NCI-H2171 (cell line): Measurements from ENCODE around the gene TFF2.

ENCODE experiments used
- DNase-seq: peaks from one replicate; lab custom pipeline; 2025; lab: John Stamatoyannopoulos, UW

TFF2 gene

DNA sequence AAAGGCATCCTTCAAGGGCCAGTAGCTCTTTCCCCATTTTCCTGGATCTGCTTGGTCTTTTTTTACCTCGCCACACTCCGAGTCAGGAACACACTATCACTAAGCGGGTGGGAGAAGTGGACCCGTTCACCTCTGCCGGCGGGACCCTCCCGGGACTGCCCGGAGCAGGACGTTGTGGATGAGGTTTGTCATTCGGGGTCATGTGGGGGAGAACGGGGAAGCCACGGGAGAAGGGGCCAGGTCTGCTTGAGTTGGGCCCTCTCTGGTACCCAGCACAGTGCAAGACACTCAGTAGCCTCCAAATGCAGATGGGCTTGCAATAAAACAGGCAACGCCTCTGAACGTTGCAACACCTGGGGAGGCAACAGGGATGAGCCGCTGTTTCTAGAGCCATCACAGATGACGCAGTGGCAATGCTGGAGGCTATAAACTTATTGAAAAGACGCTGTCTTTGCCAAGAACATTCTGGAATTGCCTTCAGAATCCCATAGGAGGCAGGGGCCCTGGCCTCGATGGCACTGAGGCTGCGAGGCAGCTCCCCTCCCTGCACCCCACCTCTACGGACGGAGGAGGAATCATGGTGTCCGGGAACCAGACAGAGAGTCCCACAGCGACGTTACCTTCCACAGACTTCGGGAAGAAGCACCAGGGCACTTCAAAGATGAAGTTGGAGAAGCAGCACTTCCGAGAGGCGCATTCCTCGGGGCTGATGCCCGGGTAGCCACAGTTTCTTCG is 3.8 kb downstream of the TFF2 start:
- no peak for DNase-seq

DNA sequence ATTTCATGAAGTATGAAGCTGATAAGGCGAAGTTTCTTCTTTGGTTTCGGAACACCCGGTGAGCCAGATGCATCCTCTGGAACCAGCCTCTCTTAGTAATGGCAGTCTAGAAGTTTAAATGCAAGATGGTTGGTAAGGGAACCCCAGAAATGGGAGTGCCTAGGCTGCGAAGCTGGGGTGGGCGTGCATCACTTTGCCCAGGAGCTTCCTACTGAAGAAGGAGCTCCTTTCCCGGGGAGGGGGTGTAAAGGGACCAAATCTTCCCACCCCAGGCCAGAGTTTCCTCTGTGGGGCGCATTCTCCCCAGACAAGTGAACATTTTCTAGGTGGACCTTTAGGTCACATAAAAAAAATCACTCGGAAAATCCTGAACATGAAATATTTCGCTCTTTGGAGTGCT is 4.4 kb downstream of the TFF2 start:
- DNase-seq = no peak

DNA sequence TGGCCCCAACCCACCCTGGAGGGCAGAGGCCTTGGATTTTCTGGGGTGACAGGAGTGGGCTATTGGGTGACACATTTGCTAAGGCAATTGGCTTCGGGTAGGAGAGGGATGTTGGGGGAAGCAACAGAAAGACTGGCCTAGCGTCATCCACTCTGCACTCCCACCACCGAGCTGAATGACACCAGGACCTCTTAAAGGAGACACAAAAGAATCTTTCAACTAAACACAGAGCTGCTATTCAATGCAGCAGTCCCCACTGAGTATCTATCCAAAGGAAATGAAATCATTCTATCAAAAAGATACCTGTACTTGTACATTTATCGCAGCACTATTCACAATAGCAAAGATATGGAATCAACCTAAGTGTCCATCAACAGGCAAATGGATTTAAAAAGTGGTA is 6.2 kb downstream of the TFF2 start:
- no peak for DNase-seq

DNA sequence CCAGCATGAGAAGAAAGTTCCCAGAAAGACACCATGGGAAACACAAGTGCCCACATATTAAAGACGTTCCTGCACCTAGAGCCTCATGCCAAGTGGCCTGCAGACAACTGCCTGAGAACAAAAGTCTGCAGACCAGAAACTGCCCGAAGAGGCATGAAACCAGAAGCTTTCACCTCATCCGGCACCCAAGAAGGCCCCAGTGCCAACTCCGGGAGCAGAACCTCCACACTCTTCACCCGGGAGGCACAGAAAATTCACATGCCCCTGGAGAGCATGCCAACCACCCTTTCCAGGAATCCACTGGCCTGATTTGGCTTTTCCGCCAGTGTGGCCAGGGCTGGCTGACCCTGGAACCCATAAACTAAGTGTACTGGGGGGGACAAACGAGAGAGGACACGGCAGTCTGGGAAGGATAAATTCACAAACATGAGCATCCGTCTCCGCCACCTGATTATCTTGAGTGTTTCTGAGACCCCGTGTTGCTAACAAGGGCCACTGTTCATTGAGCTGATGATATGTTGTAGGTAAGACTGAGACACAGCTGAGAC is 6.8 kb downstream of the TFF2 start:
- DNase-seq = no peak

DNA sequence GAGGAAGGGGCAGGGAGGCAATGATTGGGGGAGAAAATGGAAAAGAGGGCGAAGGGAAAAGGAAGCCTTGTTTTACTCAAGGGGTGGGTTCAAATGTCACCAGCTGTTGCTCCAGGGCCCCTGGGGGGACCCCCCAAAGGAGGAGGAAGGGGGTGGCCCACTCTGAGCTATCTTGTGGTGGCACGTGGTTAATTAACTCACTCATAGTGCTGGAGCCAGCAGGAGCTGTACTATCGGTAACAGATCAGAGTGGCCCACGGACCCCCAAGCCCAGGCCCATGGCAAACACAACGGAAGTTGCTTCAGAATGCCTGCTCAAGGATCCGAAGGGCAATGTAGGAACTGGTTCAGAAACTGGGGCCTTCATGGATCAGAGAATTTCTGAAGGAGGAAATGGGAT is 7.2 kb downstream of the TFF2 start:
- no peak for DNase-seq

DNA sequence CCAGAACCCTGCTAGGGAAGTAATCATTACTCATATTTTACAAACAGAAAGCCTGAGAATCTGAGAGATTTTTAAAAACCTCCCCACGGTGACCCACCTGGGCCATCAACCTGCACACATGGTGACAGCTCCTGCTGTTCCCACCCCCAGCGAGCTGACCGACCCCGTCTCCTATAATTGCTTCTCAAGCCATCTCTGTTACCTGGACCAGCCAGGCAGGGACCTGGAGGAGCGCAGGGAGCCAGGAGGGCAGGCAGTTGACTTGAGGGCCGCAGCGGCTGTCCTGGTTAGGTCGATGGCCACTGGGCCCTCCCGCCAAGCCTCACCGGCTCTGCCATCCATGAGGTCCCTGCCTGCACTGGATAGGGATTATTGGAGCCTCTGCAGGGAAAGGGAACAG is 7.7 kb downstream of the TFF2 start:
- no peak for DNase-seq

DNA sequence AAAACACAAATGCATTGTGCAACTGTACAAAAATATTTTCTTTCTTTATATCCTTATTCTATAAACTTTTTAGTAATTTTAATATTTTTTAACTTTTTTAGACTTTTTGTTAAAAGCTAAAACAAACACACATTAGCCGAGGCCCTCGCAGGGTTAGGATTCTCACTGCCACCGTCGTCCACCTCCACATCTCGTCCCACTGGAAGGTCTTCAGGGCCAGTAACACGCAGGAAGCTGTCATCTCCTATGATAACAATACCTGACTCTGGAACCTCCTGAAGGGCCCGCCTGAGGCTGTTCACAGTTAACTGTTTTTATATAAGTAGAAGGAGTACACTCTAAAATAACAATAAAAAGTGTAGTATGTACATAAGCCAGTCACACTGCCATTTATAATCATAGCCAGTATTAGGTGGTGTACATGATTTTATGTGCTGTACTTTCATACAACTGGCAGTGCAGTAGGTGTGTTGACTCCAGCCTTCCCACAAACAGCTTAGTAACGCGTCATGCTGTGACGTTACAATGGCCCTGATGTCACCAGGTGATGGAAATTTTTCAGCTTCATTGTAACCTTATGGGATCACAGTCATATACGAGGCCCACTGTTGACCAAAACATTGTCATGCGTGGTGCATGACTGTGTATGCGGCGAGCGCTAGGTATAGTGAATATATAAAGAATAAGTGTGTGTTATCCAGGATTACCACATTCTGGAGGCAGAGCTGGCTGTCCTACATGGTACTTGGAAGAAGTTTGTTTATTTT is 8.8 kb downstream of the TFF2 start:
- DNase-seq = no peak

DNA sequence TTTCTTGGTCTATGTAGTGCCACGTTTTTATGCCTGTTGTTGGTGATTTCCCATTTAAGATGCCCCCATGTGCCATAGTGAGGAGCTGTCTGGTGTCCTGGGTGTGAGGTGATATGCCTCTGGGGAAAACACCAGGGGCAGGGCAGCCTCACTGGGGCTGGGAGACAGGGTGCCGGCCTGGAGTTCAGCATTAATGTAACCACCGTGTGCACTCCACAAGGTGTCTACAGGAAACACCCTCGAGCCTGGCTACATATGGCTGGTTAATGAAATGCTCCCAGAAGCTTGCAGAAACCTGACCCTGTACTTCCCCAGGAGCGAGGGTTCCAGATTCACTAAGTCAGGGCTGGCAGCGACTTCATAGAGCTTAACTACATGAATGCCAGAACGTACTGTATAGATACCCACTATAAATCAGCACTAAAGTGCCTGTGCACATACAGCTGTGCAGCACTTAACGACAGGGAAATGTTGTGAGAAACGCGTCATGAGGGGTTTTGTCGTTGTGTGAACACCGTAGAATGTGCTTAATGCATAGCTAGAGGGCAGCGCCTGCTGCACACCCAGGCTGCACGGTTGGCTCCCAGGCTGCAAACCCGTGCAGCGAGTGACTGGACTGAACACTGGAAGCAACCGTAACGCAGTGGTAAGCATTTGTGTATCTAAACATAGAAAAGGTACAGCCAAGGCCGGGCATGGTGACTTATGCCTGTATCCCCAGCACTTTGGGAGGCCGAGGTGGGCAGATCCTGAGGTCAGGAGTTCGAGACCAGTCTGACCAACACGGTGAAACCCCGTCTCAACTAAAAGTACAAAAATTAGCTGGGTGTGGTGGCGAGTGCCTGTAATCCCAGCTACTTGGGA is 10.4 kb downstream of the TFF2 start:
- DNase-seq = no peak

DNA sequence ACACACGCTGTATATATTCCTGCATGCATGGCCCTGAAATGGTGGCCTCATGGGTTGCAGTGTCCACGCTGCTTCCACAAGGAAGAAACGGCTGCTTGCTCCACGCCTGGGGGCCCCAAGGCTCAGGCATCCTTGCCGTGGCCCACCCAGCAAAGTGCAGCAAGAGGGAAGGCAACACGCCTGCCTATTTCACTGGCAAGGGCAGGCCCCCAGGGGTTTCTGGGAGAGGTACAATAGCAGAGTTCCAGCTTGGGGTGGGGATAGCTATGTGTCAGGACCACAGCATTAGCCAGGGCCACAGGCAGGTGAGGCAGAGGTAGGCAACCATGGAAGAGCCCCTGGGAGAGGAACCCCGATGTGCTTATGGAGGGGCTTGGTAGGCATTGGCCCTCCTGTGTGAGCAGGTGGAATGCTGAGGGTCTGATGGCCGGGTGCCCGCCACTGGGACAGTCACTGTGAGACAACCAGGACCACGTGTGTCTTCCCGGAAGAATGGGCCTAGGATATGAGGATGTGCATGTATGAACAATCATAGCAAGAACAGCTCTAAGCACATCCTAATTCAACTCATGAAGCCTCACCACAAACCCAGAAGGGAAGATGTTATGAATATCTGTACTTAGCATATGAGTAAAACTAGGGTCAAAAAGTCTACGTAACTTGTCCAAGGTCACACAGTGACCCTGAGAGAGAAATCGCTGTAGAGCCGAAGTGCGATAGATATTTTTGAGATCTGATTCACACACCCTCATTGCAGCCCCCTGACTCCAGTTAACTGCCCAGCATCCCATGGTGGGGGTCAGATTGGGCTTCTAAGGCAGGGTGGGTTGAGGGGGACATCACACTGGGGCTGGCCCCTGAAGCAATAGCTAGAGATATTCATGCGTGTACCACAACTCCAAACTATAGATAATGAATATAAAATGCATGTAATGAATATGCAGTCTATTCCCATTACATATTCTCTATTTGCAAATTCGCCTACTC is 11.8 kb downstream of the TFF2 start:
- no peak for DNase-seq

DNA sequence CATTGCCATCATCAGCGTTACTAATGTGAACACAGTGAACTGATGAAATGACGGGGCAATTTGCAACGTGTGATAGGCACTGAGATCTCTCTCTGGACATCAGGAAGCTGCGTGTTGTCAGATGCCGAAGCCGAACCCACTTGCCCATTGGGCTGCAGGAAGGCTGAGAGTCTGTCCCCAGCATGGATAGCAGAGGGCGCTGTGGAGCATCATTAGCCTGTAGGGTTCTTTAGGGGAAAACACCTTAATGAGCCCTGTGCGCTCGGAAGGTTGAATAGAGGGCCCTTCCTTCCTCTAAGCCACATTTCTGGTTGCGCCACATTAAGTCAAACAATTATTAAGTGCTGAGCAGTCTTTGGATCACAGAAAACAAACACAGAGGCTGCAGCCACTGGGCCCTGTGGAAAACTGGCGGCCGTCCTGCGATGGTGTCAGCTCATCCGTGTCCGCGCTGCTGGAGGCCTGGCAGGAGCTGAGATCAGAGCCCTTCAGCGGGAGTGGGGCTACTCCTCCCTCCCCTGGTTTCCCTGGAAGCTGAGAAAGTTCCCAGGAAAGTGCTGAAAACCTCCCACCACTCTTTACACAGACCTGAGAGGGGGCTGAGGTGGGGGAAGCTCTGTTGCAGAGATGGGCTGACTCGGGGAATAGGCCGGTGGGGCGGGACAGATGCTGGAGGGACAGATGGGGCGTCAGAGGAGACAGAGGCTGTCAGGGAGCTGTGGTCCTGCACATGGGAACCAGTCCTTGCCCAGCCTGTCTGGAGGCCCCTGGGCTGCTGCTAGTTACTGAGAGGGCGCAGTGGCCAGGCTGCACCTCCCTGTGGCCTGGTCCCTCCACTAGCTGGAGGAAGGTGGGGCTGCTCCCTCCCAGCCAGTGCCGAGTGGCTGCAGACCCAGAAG is 12.7 kb downstream of the TFF2 start:
- DNase-seq = peak; percentile 34

DNA sequence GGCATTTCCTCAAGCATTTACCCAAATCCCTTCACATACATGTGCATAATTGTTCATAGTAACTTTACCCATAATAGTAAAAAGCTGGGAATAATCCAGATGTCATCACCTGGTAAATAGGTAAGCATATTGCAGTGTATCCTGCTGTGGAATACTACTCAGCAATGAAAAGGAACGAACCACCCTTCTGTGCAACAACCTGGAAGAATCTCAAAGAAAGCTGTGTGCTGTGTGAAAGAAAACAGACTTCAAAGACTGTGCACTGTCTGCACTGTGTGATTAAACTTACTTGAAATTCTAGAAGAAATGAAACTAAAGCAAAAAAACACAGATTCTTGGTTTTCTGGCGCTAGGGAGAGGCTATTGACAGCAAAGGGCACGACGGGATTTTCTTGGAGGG is 13.5 kb downstream of the TFF2 start:
- no peak for DNase-seq

DNA sequence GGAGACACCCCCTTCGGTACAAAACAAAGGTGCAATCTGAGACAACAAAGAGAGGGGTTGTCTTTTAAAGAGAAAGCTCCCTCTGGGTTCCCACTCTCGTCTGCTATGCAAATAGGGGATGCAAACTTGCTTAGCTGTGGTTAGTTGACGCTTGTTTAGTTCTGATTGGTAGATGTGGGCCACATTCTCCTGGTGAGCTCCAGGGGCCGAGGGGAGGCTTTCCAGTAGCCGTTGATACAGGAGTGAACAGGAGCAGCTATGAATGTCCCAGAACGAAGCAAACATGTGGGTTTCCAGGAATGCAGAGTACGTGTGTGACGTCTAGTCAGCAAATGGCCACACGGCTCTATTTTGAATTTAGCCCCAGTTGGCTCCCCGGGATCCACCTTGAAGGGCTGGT is 14.7 kb downstream of the TFF2 start:
- no peak for DNase-seq

DNA sequence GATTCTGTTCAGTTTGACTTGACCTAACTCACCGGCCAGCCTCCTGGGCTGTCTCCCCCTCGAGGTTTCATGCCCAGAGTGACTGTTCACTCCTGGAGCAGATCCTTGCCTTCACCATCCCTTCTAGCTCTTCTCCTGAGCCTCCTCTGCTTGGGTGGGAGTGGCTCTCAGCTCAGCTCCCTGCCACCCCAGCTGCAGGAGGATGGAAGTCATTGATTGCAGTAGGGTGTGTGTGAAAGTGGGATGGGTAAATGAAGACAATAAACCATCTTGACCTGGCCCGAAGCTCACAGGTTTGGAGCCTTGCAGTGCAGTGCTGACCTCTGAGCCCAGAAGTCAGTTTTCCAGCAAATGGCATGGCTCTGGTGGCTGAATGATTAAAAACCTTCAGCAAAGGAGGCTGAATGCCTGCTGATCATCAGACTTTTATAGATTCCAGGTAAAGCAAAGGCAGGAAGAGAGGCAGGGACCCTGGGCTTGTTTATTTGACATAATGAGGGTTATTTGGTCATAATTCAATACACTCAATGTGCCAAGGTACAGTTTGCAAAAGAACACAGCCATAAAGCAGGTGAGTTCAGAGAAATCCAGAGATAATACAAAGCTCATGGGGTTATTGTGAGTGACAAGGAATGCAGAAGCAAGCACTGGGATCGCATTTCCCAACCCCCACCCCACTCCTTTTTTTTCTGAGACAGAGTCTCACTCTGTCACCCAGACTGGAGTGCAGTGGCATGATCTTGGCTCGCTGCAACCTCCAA is 18.1 kb downstream of the TFF2 start:
- DNase-seq = no peak

DNA sequence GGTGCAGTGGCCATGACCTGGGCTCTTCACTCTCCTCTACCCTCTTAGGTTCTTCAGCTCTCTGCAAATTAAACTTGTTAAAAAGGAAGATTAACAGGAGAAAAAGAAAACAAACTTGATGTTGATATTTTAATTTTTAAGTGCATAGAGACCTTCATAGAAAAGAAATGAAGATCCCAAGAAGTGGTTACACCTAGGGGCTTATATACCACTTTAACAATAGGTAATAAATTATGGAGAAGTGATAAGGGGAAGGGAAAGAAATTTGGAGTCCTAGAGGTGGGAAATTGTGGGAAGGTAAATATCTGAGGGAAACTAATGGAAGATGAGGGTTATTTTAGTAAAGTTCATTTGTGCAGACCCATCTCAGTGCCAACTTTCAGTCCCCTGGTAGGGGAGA is 19.1 kb downstream of the TFF2 start:
- DNase-seq = no peak

DNA sequence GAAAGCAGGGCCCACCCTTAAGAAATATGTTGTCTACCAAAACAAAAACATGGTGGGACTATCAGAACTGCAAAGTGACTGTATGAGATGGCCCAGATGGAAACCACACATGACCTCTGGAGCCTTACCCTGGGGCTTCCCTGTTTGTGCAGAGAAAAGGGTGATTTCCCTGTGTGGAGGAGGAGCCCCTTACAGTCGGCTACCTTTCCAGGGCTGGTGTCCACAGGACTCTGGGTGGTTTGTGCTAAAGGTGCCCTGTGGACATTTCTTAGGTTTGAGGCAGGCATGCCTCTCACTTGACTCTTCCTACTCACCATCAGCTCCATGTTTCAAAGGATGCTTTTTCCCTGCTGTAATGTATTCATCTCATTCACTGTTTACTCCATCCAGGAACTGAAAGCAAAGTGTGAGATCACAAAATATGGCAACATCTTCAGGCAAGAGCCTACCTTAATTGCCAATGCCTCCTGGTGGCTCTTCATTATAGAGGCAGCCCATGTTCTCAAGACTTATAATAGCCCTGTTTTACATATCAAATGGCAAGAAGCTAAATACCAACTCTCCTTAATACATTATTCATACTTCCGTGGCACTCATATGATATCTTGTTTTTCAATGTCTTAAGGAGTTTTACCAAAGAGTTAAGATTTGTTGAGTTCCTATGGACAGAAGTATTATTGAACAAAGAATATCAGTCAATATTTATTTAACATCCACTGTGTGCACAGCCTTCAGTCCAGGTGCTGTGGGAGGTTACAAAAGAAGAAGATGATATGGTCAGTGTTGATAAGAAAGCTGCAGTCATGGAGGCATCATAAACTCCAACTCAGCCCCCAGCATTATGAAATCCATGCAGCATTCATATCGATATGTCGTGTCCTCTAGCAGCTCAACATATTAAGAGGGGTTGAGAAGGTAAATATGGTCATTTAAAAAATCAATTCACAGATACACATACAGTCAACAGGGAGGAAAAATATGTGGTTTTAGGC is 20.1 kb downstream of the TFF2 start:
- no peak for DNase-seq

DNA sequence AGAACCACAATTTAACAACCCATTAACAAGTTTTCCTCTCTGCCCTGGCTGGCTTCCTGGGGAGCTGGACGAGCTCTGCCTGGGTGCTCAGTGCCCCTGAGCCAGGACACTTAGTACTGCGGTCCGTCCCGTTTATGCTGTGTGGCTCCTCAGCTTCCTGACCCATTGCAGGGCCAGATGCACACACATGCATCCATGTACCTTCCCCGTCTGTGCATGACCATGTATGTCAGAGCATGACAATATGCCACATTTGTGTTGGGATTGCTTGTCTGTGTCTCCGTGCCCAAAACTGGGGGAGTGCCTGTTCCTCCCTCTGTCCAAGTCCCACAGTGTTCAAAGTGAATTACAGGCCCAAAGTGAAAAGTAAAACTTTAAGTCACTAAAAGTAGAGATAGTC is 25.9 kb downstream of the TFF2 start:
- DNase-seq = no peak

DNA sequence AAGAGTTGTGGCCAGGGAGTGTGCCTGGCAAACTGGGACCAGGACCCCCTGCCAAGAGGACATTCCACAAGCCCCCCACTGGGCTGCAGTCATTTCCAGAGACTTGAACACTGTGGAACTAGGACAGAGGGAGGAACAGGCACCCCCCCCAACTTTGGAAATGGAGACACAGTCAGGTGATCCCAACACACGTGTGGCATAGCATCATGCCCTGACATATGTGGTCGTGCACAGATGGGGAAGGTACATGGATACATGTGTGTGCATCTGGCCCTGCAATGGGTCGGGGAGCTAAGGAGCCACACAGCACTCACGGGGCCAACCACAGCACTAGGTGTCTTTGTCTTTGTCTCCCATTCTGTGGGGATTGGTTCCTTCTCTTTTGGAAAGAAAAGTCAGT is 28.9 kb downstream of the TFF2 start:
- DNase-seq = no peak

DNA sequence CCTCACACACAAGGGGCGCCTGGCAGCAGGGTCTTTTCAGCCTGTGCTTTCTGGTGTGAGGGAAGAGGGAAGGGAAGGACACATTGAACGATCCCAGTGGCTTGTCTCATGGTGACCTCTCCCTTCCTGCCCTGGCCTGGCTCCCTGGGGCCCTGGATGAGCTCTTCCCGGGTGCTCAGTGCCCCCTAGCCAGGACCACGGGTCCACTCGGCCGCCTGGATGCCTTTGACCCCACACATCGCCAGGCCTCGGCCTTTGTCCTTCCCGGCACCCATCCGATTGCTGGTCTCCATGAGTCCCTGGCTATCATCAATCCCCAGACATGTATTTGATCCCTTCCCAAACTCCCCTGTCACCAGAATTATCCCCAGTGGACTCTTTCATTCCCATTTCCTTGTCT is 29.6 kb downstream of the TFF2 start:
- DNase-seq = no peak
